HG03521 (cell line): Measurements from ENCODE around the gene TICAM2.
"Not testable (repeated sequence)": the region's sequence is repeated elsewhere in the genome, so short reads cannot be mapped to it uniquely, and the experiment has no call there.

ENCODE experiments used
- ATAC-seq: cut with Tn5 transposase; IDR thresholded peaks from one replicate; pipeline ENCODE4 v1.9.1; 2021; ENCODE audit warnings: mild to moderate bottlenecking, moderate library complexity; ENCODE audit not compliant: unreplicated experiment

TICAM2 gene

GRCh38 chr5:115601701-115602590, at the start of gene TICAM2:
TSS of gene TICAM2 (minus strand) at chr5:115602479. CDS start at chr5:115581256, 21,223 bp downstream.
- ATAC-seq = peak; percentile 75

- no peak for ATAC-seq
Measured at GRCh38 chr5:115649541-115649940, 47.3 kb upstream of the TICAM2 start.

GRCh38 chr5:115648056-115648455, 45.8 kb upstream of the TICAM2 start:
- no peak for ATAC-seq

GRCh38 chr5:115645386-115645785, 43.1 kb upstream of the TICAM2 start:
- ATAC-seq = not testable (repeated sequence)

- ATAC-seq = no peak
Measured at GRCh38 chr5:115644046-115644445, 41.8 kb upstream of the TICAM2 start.

- no peak for ATAC-seq
Measured at GRCh38 chr5:115641948-115642347, 39.7 kb upstream of the TICAM2 start.

GRCh38 chr5:115640274-115640673, 38.0 kb upstream of the TICAM2 start:
- no peak for ATAC-seq

GRCh38 chr5:115639377-115639776, 37.1 kb upstream of the TICAM2 start:
- ATAC-seq = no peak

- ATAC-seq = no peak
Measured at GRCh38 chr5:115637507-115637906, 35.2 kb upstream of the TICAM2 start.

- ATAC-seq = no peak
Measured at GRCh38 chr5:115636008-115636407, 33.7 kb upstream of the TICAM2 start.

- ATAC-seq = peak; percentile 64
Measured at GRCh38 chr5:115634343-115635132, 32.3 kb upstream of the TICAM2 start.

GRCh38 chr5:115629903-115630302, 27.6 kb upstream of the TICAM2 start:
- ATAC-seq = no peak

GRCh38 chr5:115627295-115627865, 25.1 kb upstream of the TICAM2 start:
- no peak for ATAC-seq

- ATAC-seq = peak; percentile 15
Measured at GRCh38 chr5:115626445-115626823, 24.2 kb upstream of the TICAM2 start.

- ATAC-seq = peak; percentile 93
Measured at GRCh38 chr5:115625579-115626444, 23.5 kb upstream of the TICAM2 start, which contains the start of gene TMED7. TSS of gene TMED7 (minus strand) at chr5:115626036. CDS start at chr5:115625792, 244 bp downstream.

- no peak for ATAC-seq
Measured at GRCh38 chr5:115624994-115625393, 22.7 kb upstream of the TICAM2 start.

GRCh38 chr5:115623658-115624057, 21.4 kb upstream of the TICAM2 start:
- ATAC-seq = no peak

- no peak for ATAC-seq
Measured at GRCh38 chr5:115621365-115621900, 19.2 kb upstream of the TICAM2 start.

- ATAC-seq = no peak
Measured at GRCh38 chr5:115616892-115617291, 14.6 kb upstream of the TICAM2 start.

GRCh38 chr5:115616472-115616871, 14.2 kb upstream of the TICAM2 start:
- no peak for ATAC-seq
